HG03060 (cell line): ENCODE results near the gene STXBP3.
"Not testable (repeated sequence)": the region's sequence is repeated elsewhere in the genome, so short reads cannot be mapped to it uniquely, and the experiment has no call there.

Experiments used
- ATAC-seq: cut with Tn5 transposase; IDR thresholded peaks from one replicate; pipeline ENCODE4 v1.9.1; 2021; ENCODE audit warnings: low read depth, moderate number of reproducible peaks; ENCODE audit not compliant: unreplicated experiment

Gene STXBP3

GRCh38 chr1:108746382-108747170 is at the start of gene STXBP3:
STXBP3 (plus strand) TSS chr1:108746674; CDS start chr1:108746738, 64 bp downstream.
- peak; percentile 77 for ATAC-seq

- no peak for ATAC-seq
Observed at GRCh38 chr1:108699375-108700332, 46.8 kb upstream of the STXBP3 start.

- ATAC-seq, result no peak
Observed at GRCh38 chr1:108701176-108701849, 45.2 kb upstream of the STXBP3 start.

- ATAC-seq, result not testable (repeated sequence)
Observed at GRCh38 chr1:108702109-108702508, 44.4 kb upstream of the STXBP3 start.

- ATAC-seq, result no peak
Observed at GRCh38 chr1:108703939-108704338, 42.5 kb upstream of the STXBP3 start.

- no peak for ATAC-seq
Observed at GRCh38 chr1:108704496-108704895, 42.0 kb upstream of the STXBP3 start.

- ATAC-seq, result no peak
Observed at GRCh38 chr1:108706643-108707042, 39.8 kb upstream of the STXBP3 start.

- ATAC-seq, result no peak
Observed at GRCh38 chr1:108708691-108709660, 37.5 kb upstream of the STXBP3 start.

- ATAC-seq, result no peak
Observed at GRCh38 chr1:108712606-108713150, 33.8 kb upstream of the STXBP3 start, which contains the start of gene FNDC7. FNDC7 (plus strand) TSS chr1:108712908; CDS start chr1:108712934, 26 bp downstream.

GRCh38 chr1:108715932-108716331 is 30.5 kb upstream of the STXBP3 start:
- ATAC-seq, result no peak

GRCh38 chr1:108716437-108717230 is 29.8 kb upstream of the STXBP3 start:
- ATAC-seq, result no peak

GRCh38 chr1:108717774-108718316 is 28.6 kb upstream of the STXBP3 start:
- ATAC-seq, result no peak

- ATAC-seq, result no peak
Observed at GRCh38 chr1:108718927-108719655, 27.4 kb upstream of the STXBP3 start.

GRCh38 chr1:108719656-108720435 is 26.6 kb upstream of the STXBP3 start:
- ATAC-seq, result no peak

- no peak for ATAC-seq
Observed at GRCh38 chr1:108722292-108722691, 24.2 kb upstream of the STXBP3 start.

- no peak for ATAC-seq
Observed at GRCh38 chr1:108725906-108726305, 20.6 kb upstream of the STXBP3 start.
